HCT116 (cell line): ENCODE data around the gene ARHGAP18. TPM values are rescaled to one million over a fixed set of nuclear protein-coding genes. Genes with fewer than 3 reads are reported as not detected.

ENCODE experiments used
- ATAC-seq: fragments of 200-7000 bp; cut with Tn5 transposase; 2 replicates; pipeline ENCODE4 v1.9.1; 2020; ENCODE audit warnings: mild to moderate bottlenecking, moderate library complexity
- BruUV-seq: library from RNA; stranded (reverse); fragments of 400-500 nt; replicated peaks from 2 replicates; lab custom pipeline; 2021; lab: Mats Ljungman, UMichigan
- CTCF ChIA-PET: fragments of 300-600 bp; sonication (Branson Sonifier 250); formaldehyde crosslinking; loops from one replicate; lab custom pipeline; 2021; ENCODE audit warnings: antibody characterized with exemption; lab: Charles Lee
- POLR2A ChIA-PET: fragments of 300-600, 350-600 bp; sonication (Branson Sonifier 250); formaldehyde crosslinking; loops from one replicate; lab custom pipeline; 2021; ENCODE audit warnings: antibody characterized with exemption; lab: Charles Lee
- RAD21 ChIA-PET, 2 experiments: fragments of 300-600 bp; sonication (Branson Sonifier 250); formaldehyde crosslinking; loops; one replicate each; lab custom pipeline; 2023; ENCODE audit warnings: low total read pairs in 2 of 2; ENCODE audit not compliant: uncharacterized antibody in 2 of 2, unreplicated experiment in 2 of 2, low non-redundant PET in 1 of 2; lab: Charles Lee
- DNase-seq: peaks from one replicate; pipeline ENCODE4 v3.0.0-alpha.2; 2010; ENCODE audit warnings: low read depth, low spot score
- H2AFZ ChIP-seq: fragments of 200-600 bp; shearing (Covaris generic), sonication (generic); 2 replicates; pipeline ENCODE4 v1.6.1; 2017; ENCODE audit warnings: low read depth, mixed run types, mixed read lengths, antibody characterized with exemption, low read length; ENCODE audit not compliant: poor library complexity, severe bottlenecking
- H3K27ac ChIP-seq: 2 replicates; pipeline ENCODE4 v1.5.1; 2012; ENCODE audit warnings: low read depth, low read length
- H3K27me3 ChIP-seq: fragments of 200-600 bp; sonication (generic); 2 replicates; pipeline ENCODE4 v1.6.1; 2016; ENCODE audit warnings: mixed run types, low read length, mixed read lengths; ENCODE audit not compliant: insufficient read depth
- H3K36me3 ChIP-seq, 2 experiments: fragments of 200-500 bp in 1 of 2; fragments of 200-600 bp in 1 of 2; sonication (Bioruptor generic) in 1 of 2; sonication (generic) in 1 of 2; 2 replicates each; pipeline versions ENCODE4 v1.5.1 to v1.6.1; 2014 to 2016; ENCODE audit warnings: low read length in 2 of 2, inconsistent platforms in 1 of 2, mixed read lengths in 1 of 2, mixed run types in 1 of 2; ENCODE audit not compliant: insufficient read depth in 2 of 2, control insufficient read depth in 1 of 2
- H3K4me1 ChIP-seq, 2 experiments: fragments of 200-600 bp in 1 of 2; sonication (generic) in 1 of 2; 2 replicates each; pipeline versions ENCODE4 v1.5.1 to v1.6.1; 2012 to 2017; ENCODE audit warnings: low read length in 2 of 2, inconsistent platforms in 1 of 2, mild to moderate bottlenecking in 1 of 2, mixed read lengths in 1 of 2, mixed run types in 1 of 2, moderate library complexity in 1 of 2; ENCODE audit not compliant: insufficient read depth in 2 of 2, control insufficient read depth in 1 of 2
- H3K4me2 ChIP-seq: fragments of 200-600 bp; sonication (generic); 2 replicates; pipeline ENCODE4 v1.6.1; 2017; ENCODE audit warnings: mixed run types, low read length, mixed read lengths
- H3K4me3 ChIP-seq, 2 experiments: fragments of 200-600 bp in 1 of 2; sonication (generic) in 1 of 2; replicated peaks in 1 of 2; 2 replicates each; pipeline ENCODE4 v1.5.1; 2011 to 2016; ENCODE audit warnings: low read length in 2 of 2, control low read depth in 1 of 2, low read depth in 1 of 2, mild to moderate bottlenecking in 1 of 2, mixed read lengths in 1 of 2, mixed run types in 1 of 2
- H3K79me2 ChIP-seq: fragments of 200-600 bp; sonication (generic); 2 replicates; pipeline ENCODE4 v1.6.1; 2017; ENCODE audit warnings: mild to moderate bottlenecking, mixed run types, low read length, moderate library complexity, mixed read lengths; ENCODE audit not compliant: insufficient read depth
- H3K9ac ChIP-seq: fragments of 200-600 bp; sonication (generic); 2 replicates; pipeline ENCODE4 v1.6.1; 2016; ENCODE audit warnings: low read length, mixed read lengths
- H3K9me2 ChIP-seq: fragments of 200-600 bp; sonication (generic), shearing (Covaris generic); 2 replicates; pipeline ENCODE4 v1.6.1; 2017; ENCODE audit warnings: mixed run types, mild to moderate bottlenecking, moderate library complexity; ENCODE audit not compliant: insufficient read depth
- H3K9me3 ChIP-seq, 2 experiments: fragments of 200-500 bp in 1 of 2; fragments of 200-600 bp in 1 of 2; sonication (Bioruptor generic) in 1 of 2; sonication (generic) in 1 of 2; 2 replicates each; pipeline ENCODE4 v1.6.1; 2014 to 2017; ENCODE audit warnings: low read length in 2 of 2, mixed read lengths in 2 of 2, inconsistent platforms in 1 of 2, low read depth in 1 of 2, mild to moderate bottlenecking in 1 of 2, mixed run types in 1 of 2, moderate library complexity in 1 of 2; ENCODE audit not compliant: control insufficient read depth in 1 of 2, insufficient read depth in 1 of 2
- H4K20me1 ChIP-seq: fragments of 200-600 bp; sonication (generic), shearing (Covaris generic); 2 replicates; pipeline ENCODE4 v1.6.1; 2017; ENCODE audit warnings: mixed run types, mild to moderate bottlenecking, moderate library complexity; ENCODE audit not compliant: insufficient read depth
- CBX3 ChIP-seq: IDR thresholded peaks from 2 replicates; pipeline ENCODE4 v1.6.1; 2012; ENCODE audit warnings: low read depth
- CEBPB ChIP-seq: IDR thresholded peaks from 2 replicates; pipeline ENCODE4 v1.6.1; 2012; ENCODE audit warnings: low read depth
- EGR1 ChIP-seq: IDR thresholded peaks from 2 replicates; pipeline ENCODE4 v1.6.1; 2012; ENCODE audit warnings: low read depth
- ELF1 ChIP-seq: IDR thresholded peaks from 2 replicates; pipeline ENCODE4 v1.6.1; 2012; ENCODE audit warnings: low read depth, borderline replicate concordance
- EZH2phosphoT487 ChIP-seq: fragments of 200-600 bp; IDR thresholded peaks from 2 replicates; pipeline ENCODE4 v1.6.1; 2018; ENCODE audit warnings: antibody characterized with exemption, borderline replicate concordance
- FOSL1 ChIP-seq: IDR thresholded peaks from 2 replicates; pipeline ENCODE4 v1.6.1; 2012; ENCODE audit warnings: low read depth
- POLR2A ChIP-seq: IDR thresholded peaks from 2 replicates; pipeline ENCODE4 v1.7.0; 2011; ENCODE audit warnings: borderline replicate concordance; ENCODE audit not compliant: insufficient read depth, insufficient read length; ENCODE audit errors: extremely low read depth
- POLR2AphosphoS5 ChIP-seq: IDR thresholded peaks from 2 replicates; pipeline ENCODE4 v1.6.1; 2011; ENCODE audit warnings: mild to moderate bottlenecking, low read depth, low read length, moderate library complexity
- RAD21 ChIP-seq: IDR thresholded peaks from 2 replicates; pipeline ENCODE4 v1.6.1; 2012; ENCODE audit warnings: low read depth, mild to moderate bottlenecking
- SIN3A ChIP-seq: IDR thresholded peaks from 2 replicates; pipeline ENCODE4 v1.6.1; 2012; ENCODE audit warnings: low read depth
- SRF ChIP-seq: IDR thresholded peaks from 2 replicates; pipeline ENCODE4 v1.6.1; 2012; ENCODE audit warnings: low read depth
- intact Hi-C: fragments of 100-400 bp; cut with micrococcal nuclease; formaldehyde crosslinking; loops from 2 replicates; pipeline ENCODE4 v1.10.0; 2022
- total RNA-seq: library from RNA; stranded (reverse); gene quantifications from one replicate; pipeline ENCODE4 v1.2.1, GENCODE V29; 2021; ENCODE audit not compliant: unreplicated experiment
- TF ChIP-seq, protein P1 (sequence below): IDR thresholded peaks from 2 replicates; pipeline ENCODE4 v1.6.1; 2011; ENCODE audit warnings: mild to moderate bottlenecking, low read length, moderate library complexity; ENCODE audit not compliant: insufficient replicate concordance; ENCODE audit errors: extremely low read depth
- TF ChIP-seq, protein P2 (sequence below): IDR thresholded peaks from 2 replicates; pipeline ENCODE4 v1.6.1; 2012; ENCODE audit warnings: low read depth
- TF ChIP-seq, protein P3 (sequence below): IDR thresholded peaks from 2 replicates; pipeline ENCODE4 v1.6.1; 2012

Gene ARHGAP18
- total RNA-seq, 1 experiment from 2014 or later = 70.3 TPM

DNA sequence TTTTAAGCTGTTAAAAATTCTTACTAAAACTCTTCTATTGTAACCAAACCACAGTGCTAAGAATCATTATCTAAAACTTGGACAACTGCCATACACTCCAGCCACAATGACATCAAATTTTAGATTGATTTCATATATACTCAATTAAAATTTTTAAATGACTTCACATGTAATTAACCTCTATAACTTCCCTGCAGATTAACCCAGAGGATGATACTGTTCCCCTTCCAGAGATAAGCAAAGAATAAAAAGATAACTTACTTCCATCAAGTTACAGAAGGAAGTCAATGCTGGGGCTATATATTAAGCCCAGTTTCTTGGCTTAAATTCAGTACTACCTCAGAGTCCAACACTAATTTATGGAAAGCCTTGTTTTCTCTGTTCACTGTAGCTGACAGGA is 71.3 kb downstream of the ARHGAP18 start (continued):
- TF ChIP-seq RAD21 = no peak

DNA sequence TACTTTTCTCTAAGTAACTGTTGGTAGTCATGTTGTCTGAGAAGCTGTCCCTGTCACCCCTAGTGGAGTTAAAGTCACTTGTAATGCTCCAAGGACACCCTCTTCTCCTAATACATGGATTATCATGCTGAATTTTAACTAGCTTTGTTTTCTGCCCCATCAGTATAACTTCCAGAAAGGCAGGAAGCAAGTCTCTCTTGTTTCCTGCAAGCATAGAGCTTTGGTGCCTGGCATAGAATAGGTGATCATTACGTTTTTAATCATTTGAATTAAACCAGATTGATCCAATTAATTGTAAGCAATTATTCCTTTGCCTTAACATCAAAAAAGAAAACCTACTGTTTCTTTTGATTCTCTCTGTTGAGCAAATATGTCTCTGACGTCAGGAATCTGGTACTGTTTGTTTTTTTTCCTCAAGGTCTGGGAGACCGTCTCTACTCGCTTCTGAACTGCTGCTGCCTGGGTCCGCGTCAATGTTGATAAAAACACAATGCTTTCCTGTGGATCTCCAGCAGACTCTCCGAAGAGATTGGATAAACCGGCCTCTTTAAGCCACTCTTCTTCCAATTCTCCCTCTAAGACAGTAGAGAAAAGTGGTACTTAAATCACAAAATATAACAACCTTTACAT is 71.8 kb downstream of the ARHGAP18 start:
- H3K9me2 ChIP-seq = no peaks in the 10 kb centered on the region
- RAD21 ChIA-PET = no interaction called here
- no peak overlapping the region for H3K9ac ChIP-seq
- POLR2A ChIA-PET = no interaction called here
- H3K36me3 ChIP-seq = peaks cover 9 to 15% of the 10 kb centered on the region in 2 experiments; a peak in 2 of 4 replicates
- no peak overlapping the region for H3K4me3 ChIP-seq
- CTCF ChIA-PET = no interaction called here
- no peak for DNase-seq
- H2AFZ ChIP-seq = no peak overlapping the region
- H3K79me2 ChIP-seq = peaks cover 31% of the 10 kb centered on the region
- H3K4me1 ChIP-seq = peaks cover 55 to 73% of the 10 kb centered on the region in 2 experiments
- H3K27ac ChIP-seq = peak overlapping the region; percentile 99
- intact Hi-C loops = no loop called here
- ATAC-seq = no peak
- H3K27me3 ChIP-seq = no peaks in the 10 kb centered on the region
- TSS peak; percentile 5 for BruUV-seq
- H3K9me3 ChIP-seq = no peaks in the 10 kb centered on the region
- TF ChIP-seq ELF1 = no peak
- TF ChIP-seq, protein P1, sequence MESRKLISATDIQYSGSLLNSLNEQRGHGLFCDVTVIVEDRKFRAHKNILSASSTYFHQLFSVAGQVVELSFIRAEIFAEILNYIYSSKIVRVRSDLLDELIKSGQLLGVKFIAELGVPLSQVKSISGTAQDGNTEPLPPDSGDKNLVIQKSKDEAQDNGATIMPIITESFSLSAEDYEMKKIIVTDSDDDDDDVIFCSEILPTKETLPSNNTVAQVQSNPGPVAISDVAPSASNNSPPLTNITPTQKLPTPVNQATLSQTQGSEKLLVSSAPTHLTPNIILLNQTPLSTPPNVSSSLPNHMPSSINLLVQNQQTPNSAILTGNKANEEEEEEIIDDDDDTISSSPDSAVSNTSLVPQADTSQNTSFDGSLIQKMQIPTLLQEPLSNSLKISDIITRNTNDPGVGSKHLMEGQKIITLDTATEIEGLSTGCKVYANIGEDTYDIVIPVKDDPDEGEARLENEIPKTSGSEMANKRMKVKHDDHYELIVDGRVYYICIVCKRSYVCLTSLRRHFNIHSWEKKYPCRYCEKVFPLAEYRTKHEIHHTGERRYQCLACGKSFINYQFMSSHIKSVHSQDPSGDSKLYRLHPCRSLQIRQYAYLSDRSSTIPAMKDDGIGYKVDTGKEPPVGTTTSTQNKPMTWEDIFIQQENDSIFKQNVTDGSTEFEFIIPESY = no peak
- TF ChIP-seq, protein P2, sequence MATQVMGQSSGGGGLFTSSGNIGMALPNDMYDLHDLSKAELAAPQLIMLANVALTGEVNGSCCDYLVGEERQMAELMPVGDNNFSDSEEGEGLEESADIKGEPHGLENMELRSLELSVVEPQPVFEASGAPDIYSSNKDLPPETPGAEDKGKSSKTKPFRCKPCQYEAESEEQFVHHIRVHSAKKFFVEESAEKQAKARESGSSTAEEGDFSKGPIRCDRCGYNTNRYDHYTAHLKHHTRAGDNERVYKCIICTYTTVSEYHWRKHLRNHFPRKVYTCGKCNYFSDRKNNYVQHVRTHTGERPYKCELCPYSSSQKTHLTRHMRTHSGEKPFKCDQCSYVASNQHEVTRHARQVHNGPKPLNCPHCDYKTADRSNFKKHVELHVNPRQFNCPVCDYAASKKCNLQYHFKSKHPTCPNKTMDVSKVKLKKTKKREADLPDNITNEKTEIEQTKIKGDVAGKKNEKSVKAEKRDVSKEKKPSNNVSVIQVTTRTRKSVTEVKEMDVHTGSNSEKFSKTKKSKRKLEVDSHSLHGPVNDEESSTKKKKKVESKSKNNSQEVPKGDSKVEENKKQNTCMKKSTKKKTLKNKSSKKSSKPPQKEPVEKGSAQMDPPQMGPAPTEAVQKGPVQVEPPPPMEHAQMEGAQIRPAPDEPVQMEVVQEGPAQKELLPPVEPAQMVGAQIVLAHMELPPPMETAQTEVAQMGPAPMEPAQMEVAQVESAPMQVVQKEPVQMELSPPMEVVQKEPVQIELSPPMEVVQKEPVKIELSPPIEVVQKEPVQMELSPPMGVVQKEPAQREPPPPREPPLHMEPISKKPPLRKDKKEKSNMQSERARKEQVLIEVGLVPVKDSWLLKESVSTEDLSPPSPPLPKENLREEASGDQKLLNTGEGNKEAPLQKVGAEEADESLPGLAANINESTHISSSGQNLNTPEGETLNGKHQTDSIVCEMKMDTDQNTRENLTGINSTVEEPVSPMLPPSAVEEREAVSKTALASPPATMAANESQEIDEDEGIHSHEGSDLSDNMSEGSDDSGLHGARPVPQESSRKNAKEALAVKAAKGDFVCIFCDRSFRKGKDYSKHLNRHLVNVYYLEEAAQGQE = no peak
- TF ChIP-seq RAD21 = no peak
- TF ChIP-seq SIN3A = no peak
- no peak for TF ChIP-seq POLR2AphosphoS5
- TF ChIP-seq POLR2A = no peak
- no peak for TF ChIP-seq EGR1
- no peak for TF ChIP-seq SRF
- no peak for TF ChIP-seq FOSL1
- TF ChIP-seq, protein P3, sequence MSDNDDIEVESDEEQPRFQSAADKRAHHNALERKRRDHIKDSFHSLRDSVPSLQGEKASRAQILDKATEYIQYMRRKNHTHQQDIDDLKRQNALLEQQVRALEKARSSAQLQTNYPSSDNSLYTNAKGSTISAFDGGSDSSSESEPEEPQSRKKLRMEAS = no peak
- TF ChIP-seq EZH2phosphoT487 = no peak
- no peak for TF ChIP-seq CBX3
- TF ChIP-seq CEBPB = no peak
- H3K4me2 ChIP-seq = no peak overlapping the region
- no peaks in the 10 kb centered on the region for H4K20me1 ChIP-seq
